ENCODE measurements around the gene CCNQ. TPM values are rescaled to one million over a fixed set of nuclear protein-coding genes. Genes with fewer than 3 reads are reported as not detected.
A peak's percentile ranks its signal among the peaks of the same experiment; 100 is the strongest.

The CCNQ gene
- total RNA-seq, 1 experiment from 2014 or later: 74.2 TPM

DNA sequence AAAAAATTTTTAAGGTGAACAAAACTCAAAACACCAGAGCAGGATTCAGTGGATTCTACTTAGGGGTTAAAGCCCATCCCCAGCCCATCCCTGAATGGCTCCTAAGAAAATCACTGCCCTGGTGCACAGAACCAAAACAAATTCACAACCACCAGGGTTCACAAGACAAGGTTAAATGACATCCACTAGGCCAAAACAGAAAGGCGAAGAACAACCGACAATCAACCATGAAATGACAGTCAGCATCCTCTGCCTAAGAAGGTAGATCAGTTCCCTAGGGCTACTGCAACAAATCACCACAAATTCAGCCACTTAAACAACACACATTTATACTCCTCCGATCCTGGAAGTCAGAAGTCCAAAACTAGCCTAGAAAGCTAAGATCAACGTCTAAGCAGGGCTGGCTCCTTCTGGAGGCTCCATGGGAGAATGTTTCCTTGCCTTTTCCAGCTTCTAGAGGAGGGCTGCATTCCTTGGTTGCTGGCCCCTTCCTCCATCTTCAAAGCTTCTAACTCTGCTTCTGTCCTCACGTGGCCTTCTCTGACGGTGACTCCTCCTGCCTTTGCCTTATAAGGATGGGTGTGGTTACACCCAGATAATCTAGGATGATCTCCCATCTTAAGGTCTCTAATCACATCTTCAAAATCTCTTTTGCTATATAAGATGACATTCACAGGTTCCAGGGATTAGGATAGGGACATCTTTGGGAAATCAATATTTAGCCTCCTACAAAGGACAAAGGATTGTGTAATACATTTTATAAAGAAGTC lies 1.8 kb downstream of the CCNQ start:
- no peak for DNase-seq (ENCODE audit: low spot score)

DNA sequence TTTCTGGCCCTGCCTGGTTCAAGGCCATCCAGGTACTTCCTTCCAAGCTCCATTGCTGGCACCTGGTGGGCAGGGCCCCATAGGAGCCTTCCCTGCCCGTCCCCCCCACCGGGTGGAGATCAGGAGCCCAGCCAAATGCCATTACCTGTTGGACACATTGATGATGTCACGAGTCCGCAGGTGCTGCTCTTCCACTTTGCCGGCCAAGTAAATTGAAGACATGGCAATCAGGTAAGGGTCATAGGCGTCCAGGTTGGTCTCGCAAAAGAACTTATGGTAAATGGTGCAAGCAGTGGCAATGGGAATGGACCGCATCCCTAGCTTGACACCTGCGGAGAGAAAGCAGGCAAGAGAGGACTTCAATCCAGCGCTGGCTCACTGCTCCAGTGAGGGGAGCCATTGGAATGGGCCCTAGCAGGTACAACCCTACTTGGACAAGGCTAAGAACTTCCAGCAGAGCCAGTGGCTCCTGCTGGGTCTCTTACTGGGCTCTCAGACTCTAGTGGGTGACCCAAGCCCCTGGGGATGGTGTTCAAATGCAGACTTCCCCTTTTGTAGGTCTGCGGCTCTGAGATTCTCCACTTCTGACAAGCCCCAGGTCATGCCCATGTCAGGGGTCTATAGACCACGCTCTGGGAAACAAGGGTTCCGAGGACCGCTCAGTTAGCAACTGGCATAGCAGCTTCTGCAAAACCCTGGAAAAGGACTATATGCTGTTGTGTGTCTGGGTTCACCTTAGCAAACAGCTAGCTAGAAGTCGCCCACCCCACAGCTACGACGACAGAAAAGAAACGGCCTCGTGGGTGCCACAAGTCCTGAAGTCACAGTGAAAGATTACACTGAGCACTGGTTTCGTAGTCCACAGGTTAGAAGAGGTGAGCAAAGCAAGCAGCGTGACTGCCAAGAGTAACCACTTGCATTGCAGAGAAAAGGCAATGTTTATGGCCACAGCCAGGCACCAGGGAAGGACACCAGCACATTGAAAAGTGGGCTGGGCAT lies 2.8 kb downstream of the CCNQ start:
- DNase-seq (ENCODE audit: low spot score): no peak

DNA sequence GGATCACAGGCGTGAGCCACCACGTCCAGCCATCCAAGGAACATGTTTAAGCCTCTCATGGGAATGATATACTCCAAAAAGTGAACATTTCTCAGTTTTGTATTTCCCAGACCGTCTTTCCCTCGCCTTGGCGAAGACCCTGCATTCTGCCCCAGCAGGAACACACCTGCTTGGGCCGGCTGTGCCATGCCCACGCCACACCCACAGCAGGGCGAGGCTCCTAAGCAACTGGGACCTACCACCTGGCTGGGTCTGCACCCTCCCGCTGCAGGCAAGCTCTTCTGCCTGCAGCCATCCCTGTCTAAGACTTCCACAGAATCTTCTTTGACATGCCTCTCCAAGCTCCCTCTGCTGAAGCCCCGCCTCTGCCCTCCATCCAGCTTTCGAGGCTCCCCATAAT lies 3.6 kb downstream of the CCNQ start:
- no peak for DNase-seq (ENCODE audit: low spot score)

DNA sequence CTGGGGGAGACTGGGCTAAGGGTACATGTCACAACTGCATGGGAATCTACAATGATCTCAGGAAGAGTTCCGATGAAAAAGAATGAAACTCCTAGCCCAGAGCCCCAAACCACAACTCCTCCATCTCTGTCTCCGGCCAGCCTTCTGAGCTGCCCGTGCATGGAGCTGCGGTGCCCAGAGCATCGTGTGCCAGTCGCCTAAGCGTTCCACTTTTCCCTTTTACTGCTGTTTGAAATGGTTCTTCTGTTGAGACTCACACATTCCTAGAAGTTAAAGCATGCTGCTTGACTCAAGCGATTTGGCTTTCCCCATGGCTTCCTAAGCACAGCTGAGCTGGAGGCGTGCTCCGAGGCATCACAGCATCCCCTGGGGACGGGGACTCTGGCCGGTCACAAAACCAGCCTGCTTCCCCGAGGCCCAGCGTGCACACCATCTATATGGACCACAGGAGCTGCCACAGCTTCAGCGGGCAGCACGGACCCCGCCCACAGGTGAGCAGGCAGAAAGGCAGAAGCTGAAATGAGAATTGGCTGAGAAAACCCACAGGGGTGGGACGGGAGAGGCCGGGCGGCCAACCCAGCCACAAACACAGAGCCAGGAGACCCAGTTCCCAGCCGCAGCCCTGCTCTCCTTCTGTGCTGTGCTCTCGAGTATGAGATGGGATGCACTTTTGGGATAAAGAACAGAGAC lies 5.0 kb downstream of the CCNQ start:
- DNase-seq (ENCODE audit: low spot score): no peak

DNA sequence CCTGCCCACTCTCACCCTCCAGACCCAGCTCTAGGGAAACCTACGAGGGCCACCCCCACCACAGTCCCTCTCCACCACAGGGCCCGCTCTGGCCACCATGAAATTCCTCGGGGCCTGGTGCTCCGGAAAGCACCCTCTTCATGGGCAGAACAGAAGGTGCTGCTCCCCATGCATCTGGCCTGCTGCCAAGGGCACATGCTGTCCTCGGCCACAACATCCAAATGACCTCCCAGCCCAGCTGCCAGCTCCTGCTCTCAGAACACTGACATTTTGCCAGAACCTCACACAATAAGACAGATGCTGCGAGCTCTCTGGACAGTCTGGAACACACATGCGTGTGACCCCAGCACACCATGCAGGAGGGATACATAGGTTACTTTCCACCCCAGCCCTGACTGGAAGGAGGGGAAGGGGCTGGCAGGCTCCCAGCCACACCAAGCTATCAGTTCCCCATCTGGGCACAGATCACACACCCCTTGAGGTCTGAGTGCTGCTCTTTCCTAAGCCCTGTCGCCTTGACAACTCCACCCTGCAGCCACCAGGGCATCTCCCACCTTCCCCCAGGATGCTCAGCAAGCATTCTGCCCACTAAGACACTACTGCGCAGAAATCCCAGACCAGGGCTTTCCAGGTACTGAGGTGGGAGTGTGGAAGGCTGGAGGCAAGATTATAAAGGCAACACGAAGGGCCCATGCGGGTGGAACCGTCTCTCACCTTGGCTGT lies 5.8 kb downstream of the CCNQ start:
- no peak for DNase-seq (ENCODE audit: low spot score)

DNA sequence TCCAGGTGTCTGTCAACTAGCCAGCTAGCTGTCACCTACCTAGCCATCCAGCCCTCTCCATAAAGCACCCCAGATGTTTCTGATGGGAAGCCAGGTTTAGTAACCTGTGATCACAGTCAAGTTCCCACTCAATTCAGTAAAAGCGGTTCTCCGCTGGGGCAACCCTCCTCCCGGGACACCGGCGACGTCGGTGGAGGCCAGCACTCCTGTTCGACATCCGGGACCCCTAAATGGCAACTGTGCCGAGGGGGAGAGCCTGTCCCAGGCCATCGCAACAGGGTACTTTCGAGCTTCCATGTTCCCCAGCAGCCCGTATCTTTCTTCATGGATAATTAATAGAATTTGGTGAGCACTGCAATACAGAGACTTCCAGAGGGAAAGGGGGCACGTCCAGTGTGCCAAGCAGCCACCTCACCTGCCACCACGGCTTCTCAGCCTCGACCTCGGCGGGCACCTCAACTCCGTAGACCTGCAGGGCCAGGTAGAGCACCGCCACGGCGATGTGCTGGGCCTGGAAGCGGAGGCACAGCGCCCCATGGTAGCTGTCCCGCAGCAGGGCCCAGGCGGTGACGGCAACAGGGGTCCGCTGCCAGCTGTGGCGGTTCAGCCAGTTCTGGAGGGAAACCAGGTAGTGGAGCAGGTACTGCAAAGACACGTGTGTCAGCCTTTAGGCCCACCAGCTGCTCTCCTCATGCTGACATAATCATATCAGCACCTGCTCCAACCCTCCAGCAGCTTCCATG lies 6.7 kb downstream of the CCNQ start:
- DNase-seq (ENCODE audit: low spot score): no peak

DNA sequence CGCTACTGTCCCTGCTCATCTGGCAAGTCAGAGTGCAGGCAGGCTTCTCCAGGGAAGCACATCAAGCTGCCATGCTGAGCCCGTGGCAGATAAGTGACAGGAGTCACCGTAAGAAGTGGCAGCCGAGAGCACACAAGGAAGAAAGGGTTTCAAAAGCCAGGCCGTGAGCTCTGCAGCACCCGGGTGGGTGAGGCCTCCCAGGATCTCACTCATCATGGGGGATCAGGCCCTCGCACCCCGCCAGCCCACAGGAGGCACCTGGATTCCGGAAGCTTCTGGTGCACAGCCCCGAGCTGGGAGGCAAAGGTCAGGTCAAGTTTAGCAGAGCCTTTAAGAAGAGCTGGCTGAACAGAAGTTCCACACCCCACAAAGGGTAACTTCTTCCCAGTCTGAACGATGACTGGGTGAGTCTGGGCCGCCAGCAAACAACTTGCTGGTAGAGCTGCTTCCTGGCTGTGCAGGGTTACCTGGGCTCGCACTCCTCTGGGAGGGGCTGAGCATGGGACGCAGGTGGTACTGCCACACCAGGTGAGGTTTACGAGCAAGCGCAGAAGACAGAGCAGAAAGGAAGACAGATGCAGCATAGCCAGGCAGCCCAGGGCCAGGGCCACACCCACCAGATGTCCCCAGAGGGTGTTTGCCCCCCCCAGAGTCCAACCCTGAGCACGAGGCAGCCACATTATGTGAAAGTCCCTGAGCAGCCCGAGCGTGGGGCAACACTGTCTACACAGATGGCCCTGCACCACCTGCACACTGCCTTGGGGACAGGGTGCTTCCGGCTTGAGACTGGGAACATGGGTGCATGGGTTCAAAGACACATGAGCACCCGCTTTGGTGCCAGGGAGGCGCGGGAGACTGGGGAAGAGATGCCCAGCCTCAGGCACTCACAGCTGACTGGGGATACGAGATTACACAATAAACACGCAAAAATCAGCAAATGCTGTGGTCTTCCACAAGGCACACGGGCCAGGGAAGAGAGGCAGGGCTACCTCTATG lies 7.7 kb downstream of the CCNQ start:
- no peak for DNase-seq (ENCODE audit: low spot score)

DNA sequence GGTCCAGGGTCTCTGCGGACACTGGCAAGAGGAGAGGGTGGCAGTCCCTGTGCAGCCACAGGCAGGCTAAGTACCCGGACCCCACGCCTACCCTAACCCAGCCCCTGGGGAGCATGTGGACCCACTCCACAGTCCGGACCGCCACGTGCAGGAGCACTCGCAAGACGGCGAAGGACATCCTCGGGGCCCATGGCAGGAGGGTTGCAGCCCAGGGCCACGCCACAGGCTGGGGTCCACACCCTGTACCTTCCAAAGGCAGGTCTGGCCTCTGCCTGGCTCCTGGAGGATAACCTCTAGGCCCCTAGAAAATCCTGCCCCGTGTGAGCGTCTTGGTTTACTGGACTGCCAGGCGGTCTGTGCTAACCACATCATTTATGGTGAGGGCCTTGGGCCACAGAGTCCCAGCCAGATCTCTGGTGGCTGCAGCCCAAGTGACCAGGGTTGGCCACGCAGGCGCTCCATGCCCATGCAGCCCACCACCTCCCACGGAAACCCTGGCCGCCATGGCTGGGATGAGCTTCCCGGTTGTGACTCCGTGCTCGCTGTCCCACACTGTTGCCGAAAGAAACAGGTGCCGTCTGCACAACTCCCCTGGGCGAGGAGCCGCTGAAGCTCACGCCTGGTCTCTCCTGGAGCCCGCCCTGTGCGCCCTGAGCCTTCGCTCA lies 10.0 kb downstream of the CCNQ start:
- DNase-seq (ENCODE audit: low spot score): no peak

DNA sequence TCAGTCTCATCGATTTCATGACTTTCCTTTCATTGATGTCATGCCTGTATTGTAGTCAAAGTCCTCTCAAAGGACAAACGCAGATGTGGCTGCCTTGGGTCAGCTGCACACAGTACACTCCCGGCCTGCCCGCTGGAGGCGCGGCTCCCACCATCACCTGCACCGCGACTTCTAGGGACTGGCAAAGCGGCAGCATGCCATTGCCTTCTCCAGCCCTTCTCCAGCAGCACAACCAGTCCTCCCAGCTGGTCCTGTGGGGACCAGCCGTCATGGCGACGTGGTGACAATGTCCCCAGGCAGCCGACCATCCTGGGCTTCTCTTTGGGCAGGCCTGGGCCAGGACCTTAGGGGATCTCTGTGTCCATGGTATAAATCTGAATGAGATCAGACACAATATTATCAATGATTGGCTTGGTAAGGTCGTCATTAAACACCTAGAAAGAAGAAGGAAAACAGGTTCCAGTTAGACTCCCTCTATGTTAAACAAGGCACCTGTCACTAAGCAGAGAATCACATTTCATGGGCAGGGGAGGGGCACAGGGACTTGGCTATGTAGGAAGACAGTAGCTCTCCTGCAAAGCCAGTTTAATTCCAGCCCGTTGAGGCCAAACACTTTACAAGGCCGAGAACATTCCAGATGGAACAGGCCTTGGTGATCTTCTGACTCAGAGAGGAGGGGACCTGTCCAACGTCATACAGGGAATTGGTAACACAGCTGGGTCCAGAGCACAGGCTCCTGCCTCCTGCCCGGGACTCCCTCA lies 10.7 kb downstream of the CCNQ start:
- no peak for DNase-seq (ENCODE audit: low spot score)

DNA sequence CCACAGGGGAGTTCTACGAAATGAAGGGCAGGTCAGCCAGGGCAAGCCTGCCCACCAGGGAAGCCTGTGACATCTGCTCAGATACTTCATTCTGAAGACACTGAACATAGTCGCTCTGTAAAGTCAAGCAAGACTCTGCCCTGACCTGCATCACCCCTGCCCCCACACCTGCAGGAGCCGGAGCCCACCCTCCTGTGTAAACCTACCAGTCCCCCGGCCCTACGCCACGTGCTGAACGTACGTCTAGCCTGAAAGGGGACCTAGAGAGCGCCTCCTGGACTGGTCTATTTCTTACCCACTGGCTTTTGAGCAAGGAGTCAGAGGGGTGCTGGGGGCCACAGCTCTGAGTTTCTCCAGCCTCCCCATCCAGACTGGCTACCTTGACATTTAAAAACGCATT lies 11.6 kb downstream of the CCNQ start:
- no peak for DNase-seq (ENCODE audit: low spot score)

DNA sequence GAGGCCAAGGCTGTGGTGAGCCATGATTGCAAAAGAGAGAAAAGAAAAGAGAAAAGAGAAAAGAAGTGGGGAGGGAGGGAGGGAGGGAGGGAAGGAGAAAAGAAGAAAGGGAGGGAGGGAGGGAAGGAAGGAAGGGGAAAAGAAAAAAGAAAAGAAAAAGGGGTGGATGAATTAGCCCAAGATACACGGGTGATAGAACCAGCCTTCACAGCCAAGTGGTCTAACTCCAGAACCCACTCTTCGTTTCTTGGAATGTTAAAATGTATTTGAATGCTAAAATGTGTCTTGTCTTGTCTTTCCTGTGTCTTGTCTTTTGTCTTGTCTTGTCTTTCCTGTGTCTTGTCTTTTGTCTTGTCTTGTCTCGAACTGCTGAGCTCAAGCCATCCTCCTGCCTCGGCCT lies 13.1 kb downstream of the CCNQ start:
- DNase-seq (ENCODE audit: low spot score): no peak

DNA sequence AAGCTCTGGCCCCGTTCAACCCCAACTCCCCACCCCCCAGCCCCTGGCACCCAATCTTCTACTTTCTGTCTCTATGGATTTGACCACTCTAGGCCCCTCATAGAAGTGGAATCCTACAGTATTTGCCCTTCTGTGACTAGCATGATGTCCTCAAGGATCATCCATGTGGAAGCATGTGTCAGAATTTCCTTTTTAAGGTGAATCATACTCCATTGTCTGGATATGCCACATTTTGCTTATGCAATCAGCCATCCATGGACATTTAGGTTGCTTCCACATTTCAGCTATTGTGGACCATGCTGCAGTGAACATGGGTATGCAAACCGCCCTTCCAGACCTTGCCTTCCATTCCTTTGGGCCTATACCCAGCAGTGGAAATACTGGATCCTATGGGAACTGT lies 15.5 kb downstream of the CCNQ start:
- no peak for DNase-seq (ENCODE audit: low spot score)

DNA sequence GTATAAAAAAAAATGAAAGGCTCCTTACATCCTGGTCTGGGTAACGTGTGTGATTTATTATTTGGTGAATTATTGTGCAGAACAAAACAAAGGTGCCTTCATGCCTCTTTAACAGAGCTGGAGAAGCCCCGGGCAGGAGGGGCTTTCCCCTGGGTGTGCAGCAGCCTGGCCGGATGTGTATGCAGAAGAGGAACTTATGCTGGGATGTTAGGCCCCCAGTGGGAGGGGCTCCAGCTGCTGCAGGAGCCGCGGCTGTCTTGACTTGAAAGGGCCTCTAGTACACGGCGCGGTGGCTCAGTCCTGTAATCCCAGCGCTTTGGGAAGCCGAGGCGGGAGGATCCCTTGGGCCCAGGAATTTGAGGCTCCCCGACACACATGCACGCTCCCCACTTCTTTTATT lies 16.0 kb downstream of the CCNQ start:
- DNase-seq (ENCODE audit: low spot score): peak; percentile 13

DNA sequence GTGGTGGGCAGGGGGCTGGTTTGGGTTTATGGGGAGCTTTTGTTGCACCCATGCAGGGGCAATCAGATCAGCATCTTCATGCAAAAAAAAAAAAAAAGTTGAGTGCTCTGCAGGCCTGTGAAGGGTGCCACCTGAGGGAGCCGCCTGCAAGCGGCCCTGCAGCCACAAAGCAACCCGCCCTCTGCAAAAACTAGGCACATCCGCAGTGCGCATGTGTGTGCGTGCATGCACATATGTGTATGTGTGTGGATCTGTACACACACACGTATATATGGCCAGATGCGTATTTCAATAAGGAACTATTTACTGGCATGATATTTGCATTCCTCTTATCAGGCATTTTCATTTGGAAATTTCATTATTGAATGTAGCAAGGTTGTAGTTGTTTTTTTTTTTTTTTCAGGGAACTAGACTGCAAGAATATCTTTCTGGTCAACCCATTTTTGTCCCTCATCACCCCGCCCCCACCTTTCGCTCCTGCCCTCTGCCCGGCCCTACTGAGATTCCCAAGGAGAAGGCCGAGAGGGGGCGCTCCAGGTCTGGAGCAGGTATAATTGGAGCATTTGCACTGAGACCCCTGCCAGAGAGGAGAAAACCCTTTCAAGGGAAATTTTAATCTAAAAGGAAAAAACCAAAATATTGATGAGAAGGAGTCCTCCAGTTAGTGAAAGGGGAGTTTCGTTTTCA lies 18.1 kb downstream of the CCNQ start:
- no peak for DNase-seq (ENCODE audit: low spot score)

DNA sequence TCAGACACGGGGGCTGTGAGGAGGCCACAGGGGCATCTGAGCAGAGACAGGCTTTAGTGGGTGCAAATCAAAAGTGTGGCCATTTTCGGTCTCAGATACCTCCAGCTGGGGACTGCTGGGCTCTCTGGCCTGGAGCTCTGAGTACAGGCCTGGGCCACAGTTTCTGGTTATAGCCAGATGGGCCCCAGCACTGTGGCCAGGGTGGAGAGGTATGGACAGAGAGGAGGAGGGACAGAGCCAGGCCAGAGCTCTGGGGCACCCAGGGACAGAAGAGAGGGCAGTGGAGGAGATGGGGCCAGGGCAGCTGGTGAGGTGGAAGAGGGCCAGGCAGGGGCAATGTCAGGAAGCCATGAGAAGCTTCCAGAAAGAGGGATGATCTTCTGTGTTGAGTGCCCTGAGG lies 20.1 kb downstream of the CCNQ start:
- no peak for DNase-seq (ENCODE audit: low spot score)

DNA sequence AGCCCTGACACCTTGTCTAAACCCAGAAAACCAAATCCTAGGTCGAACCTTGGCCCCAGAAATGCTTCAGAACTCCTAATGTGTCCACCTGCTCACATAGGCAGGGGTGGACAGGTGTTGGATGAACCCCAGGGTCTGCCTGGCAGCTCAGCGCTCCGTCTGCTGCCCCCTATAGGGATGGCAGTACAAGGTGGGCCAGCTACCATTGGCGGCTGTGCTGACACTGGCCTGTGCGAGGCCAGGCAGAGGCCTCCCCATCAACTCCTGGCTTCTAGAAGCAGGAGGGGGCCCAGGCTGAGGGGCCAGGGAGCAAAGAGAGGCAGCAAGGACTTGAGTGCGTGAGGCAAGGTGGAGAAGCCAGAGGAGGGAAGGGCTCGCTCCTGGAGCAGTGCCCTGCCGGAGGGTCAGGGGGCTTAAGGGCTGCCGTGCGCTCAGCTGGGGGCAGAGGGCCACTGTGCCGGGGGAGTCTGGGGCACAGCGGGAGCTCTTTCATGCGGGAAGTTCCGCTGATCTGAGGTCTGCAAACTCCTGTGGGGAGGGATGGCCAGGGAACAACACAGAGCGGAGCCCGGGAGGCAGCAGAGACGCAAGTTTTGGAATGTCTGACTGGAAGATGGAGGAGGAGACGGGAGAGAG lies 20.6 kb downstream of the CCNQ start:
- DNase-seq (ENCODE audit: low spot score): no peak

DNA sequence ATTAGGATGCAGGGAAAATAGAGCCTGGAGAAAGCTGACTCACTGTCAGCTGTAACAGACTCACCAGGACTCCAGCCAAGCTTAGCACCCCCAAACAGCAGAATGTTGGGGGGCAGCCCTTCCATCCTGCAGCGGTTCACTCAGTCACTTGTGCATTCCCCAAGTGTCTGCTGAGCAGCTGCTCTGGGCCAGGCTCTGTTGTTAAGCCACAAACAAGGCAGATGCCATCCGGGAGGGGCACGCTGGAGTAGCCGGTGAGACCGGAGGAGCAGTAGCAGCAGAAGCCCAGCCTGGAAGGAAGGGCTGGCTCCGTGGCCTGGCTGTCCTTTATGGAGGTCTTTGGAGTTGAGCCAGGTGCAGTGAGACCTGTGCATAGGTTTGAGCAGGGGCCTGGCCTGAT lies 22.0 kb downstream of the CCNQ start:
- no peak for DNase-seq (ENCODE audit: low spot score)

All from A172 (cell line).